HS-27A (cell line): Measurements from ENCODE around the gene CPNE6.

Source experiments
- DNase-seq: peaks from one replicate; pipeline ENCODE4 v3.0.0-alpha.2; 2012; ENCODE audit warnings: low read depth, missing footprints

The CPNE6 gene

GRCh38 chr14:24054646-24055045, 16.7 kb upstream of the CPNE6 start:
- no peak for DNase-seq

GRCh38 chr14:24055971-24056799, 15.2 kb upstream of the CPNE6 start:
- no peak for DNase-seq

- no peak for DNase-seq
Observed at GRCh38 chr14:24056800-24057184, 14.6 kb upstream of the CPNE6 start.

DNA sequence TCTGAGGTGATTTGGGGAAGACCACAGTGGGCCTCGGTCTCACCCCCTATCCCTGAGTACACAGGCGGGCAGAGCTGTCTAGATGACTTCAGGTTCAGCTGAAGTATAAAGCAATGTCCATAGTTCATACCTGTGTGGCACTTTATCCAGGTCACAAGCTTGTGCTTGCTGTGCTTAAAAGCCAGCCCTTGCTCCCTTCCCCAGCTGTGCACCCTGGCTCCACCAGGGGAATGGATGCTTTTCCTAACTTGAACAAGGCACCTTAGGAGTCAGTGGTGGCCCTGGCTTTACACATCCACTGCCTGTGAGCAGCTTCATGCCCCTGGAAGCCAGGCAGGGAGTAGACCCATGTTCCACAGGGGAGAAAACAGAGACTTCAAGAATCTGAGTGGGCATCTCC, 14.1 kb upstream of the CPNE6 start:
- no peak for DNase-seq

GRCh38 chr14:24057867-24058259, 13.5 kb upstream of the CPNE6 start:
- DNase-seq, result no peak

GRCh38 chr14:24058260-24058950, 13.0 kb upstream of the CPNE6 start:
- peak; percentile 54 for DNase-seq

- DNase-seq, result no peak
Observed at GRCh38 chr14:24058951-24059475, 12.3 kb upstream of the CPNE6 start.

DNA sequence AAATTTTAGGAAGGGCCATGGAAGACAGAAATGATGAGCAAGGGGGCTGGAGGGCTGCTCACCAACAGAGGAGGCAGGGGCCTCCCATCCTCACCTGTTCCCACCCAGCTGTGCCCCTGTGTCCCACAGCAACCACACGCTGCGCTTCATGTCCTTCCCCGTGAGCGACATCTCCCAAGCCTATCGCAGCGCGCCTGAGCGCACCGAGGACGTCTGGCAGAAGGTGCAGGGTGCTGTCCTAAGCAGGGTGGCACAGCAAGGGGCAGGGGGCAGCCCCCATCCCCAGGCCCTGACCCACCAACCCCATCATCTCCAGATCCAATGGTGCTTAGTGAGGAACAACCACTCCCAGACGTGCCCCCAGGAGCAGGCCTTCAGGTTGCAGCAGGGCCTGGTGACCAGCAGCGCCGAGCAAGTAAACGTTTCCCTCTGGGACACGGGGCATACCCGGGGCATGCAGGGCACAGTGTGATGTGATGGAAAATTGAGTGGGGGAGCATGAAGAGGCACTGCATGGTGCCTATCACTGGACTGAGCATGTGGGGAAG, 11.4 kb upstream of the CPNE6 start:
- no peak for DNase-seq

GRCh38 chr14:24060443-24060842, 10.9 kb upstream of the CPNE6 start:
- no peak for DNase-seq

- DNase-seq, result no peak
Observed at GRCh38 chr14:24060984-24061913, 10.1 kb upstream of the CPNE6 start.

GRCh38 chr14:24062216-24062980, 9.0 kb upstream of the CPNE6 start:
- DNase-seq, result no peak

DNA sequence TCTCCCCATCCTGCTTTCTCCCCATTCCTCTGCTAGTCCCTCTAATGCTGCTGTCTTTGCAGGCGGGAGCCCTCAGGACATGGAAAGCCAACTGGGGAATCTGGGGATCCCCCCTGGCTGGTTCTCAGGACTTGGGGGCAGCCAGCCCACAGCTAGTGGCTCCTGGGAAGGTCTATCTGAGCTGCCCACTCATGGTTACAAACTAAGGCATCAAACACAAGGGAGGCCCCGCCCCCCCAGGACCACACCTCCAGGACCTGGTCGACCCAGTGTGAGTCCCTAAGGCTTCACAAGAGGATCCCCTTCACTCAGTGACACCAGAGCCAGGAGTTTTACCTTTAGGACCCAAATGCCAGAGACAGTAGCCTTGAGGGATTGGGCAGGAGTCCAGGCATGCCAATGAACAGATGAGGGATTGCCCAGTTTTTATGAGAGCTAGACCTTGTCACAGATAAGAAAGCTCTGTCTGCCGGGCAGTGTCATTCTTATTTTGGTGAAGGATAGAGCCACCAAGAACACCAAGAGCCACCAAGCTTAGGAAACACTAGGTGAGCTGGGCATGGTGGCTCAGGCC, 8.0 kb upstream of the CPNE6 start:
- DNase-seq, result no peak

DNA sequence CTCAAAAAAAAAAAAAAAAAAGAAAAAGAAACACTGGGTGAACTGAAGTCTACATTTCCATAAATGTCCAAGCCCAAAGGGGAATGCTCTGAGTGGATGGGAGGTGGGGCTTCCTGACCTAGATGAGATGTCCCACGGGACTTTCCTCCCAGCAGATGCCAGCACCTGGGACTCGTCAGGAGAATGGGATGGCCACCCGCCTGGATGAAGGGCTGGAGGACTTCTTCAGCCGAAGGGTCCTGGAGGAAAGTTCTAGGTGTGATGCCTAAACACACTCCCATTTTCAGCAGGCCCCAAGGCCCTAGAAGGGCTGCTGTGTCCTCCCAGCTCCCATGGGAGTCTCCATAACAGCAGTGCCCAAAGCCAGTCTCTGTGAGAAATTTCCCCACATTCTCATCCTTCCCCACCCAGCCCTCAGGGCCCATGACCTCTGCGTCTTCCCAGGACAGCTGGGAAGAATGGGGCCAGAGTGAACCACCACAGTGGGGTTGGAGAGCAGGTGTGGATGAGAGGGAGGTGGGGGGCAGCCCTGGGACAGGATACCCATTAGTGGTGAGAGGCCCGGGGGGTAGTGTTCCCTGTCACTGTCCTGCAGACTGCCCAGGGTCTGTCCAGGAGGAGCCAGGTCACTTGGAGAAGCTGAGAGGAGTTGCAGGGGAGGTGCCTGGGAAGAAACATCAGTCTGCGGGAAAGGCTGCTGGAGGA, 7.1 kb upstream of the CPNE6 start:
- no peak for DNase-seq

DNA sequence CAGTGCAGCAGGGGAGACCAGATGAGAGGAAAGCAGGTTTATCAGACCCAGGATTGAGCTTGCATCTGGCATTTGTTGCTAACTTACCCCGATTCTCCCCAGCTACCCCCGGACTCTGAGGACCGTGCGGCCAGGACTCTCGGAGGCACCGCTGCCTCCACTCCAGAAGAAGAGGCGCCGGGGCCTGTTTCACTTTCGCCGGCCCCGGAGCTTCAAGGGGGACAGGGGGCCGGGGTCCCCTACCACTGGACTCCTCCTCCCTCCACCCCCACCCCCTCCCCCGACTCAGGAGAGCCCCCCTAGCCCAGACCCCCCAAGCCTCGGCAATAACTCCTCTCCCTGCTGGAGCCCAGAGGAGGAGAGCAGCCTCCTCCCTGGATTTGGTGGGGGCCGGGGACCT, 6.5 kb upstream of the CPNE6 start:
- DNase-seq, result no peak

DNA sequence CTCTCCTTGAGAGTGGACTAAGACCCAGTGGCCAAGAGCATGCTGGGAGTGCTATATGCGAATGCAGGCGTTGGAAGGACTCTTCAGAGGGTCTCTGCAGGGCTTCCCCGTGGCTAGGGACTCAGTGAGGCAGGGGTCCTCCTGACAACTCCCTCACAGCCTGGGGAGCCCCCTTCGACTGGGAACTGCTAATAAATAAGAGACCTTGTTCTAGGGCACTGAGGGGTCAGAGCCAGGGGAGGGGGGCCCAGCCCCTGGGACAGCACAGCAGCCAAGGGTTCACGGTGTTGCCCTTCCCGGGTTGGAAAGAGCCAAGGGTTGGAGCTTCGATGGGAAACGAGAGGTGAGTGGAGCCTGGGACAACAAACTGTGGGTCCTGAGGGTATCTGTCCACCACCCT, 6.0 kb upstream of the CPNE6 start:
- DNase-seq, result no peak

- DNase-seq, result no peak
Observed at GRCh38 chr14:24066496-24067132, 4.7 kb upstream of the CPNE6 start.

- DNase-seq, result no peak
Observed at GRCh38 chr14:24067133-24068082, 4.0 kb upstream of the CPNE6 start.

GRCh38 chr14:24068711-24069410, 2.5 kb upstream of the CPNE6 start:
- no peak for DNase-seq
